Left kidney (tissue), 2 donors: Measurements from ENCODE around the gene DUOXA2. TPM values are rescaled to one million over a fixed set of nuclear protein-coding genes. Genes with fewer than 3 reads are reported as not detected.
"Not testable (repeated sequence)": the region's sequence is repeated elsewhere in the genome, so short reads cannot be mapped to it uniquely, and the experiment has no call there.

Experiments used
- DNase-seq: peaks from one replicate; pipeline ENCODE4 v3.0.0-alpha.2; 2013
- polyA plus RNA-seq: library from polyadenylated mRNA; unstranded; fragments of 120-200 nt; gene quantifications from one replicate; pipeline ENCODE4 v1.2.1, GENCODE V29; 2013; ENCODE audit not compliant: insufficient read length

DUOXA2 gene
- polyA plus RNA-seq, 1 donor: not detected

GRCh38 chr15:45095661-45096060, 18.5 kb upstream of the DUOXA2 start:
- no peak for DNase-seq

DNA sequence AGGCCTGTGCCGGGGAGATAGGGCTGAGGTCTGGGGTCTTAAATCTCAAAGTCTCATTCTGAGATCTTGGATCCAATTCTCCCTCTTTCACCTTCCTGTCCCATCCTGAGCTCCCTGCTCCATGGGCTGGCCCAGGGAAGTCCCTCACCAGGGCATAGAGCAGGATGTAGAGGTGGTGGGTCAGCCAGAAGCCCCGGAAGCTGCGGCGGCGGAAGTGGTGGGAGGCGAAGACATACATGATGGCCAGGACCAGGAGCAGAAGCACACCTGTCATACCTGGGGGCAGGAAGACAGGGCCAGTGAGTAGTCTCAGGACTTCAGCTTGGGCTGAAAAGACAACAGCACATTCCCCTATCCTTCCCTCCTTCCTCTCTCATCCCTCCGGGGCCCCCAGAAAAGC, 16.7 kb upstream of the DUOXA2 start:
- no peak for DNase-seq

DNA sequence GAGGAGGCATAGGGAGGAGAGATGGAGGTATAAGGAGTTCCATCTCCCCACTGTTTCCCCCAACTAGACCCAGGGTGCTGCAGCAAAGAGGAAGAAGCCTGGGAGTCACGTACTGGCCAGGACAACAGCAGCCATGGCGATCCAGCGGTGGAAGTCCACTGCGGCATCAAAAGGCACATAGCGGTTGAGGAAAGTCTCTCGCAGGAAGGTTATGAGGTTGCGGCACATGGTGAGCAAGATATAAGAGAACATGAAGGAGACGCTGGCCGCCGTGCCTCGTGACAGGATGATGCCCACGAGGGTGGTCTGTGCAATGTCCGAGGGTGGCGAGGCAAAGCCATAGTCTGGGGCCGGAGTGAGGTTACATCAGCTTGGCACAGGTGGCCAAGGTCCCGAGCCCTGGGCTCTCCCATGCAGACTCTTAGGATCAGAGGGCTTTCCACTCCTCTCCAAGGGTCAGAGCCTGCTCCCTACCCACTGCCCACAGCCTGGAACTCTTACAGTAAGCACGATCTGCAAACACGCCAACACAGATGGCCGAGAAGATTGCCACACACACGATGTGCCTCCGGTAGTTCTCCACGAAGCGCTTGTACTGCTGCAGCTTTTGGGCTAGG, 14.5 kb upstream of the DUOXA2 start:
- DNase-seq: no peak

GRCh38 chr15:45100884-45101625, 13.1 kb upstream of the DUOXA2 start:
- DNase-seq: no peak

GRCh38 chr15:45101749-45102148, 12.4 kb upstream of the DUOXA2 start:
- no peak for DNase-seq

DNA sequence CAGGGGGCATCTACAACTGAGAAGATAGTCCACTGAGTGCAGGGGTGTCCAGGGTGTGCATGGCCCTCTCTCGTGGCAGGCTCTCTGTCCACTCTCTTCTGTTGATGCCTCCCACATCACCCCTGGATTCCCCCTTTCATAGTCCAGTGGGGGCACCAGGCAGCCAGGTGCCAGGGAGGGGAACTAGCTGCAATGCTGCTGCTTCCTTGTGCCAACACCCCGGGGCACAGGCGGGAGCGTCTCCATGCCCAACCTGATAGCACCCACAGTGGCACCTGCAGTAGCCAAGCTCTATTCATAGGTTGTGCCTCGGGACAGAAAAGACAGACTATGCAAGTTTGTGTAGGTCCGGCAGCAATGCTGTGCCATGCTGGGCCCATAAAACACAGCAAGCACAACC, 11.9 kb upstream of the DUOXA2 start:
- DNase-seq: no peak

GRCh38 chr15:45104170-45104569, 10.0 kb upstream of the DUOXA2 start:
- not testable (repeated sequence) for DNase-seq

- no peak for DNase-seq
Observed at GRCh38 chr15:45105586-45105985, 8.5 kb upstream of the DUOXA2 start.

GRCh38 chr15:45106002-45106790, 7.9 kb upstream of the DUOXA2 start:
- DNase-seq: no peak

DNA sequence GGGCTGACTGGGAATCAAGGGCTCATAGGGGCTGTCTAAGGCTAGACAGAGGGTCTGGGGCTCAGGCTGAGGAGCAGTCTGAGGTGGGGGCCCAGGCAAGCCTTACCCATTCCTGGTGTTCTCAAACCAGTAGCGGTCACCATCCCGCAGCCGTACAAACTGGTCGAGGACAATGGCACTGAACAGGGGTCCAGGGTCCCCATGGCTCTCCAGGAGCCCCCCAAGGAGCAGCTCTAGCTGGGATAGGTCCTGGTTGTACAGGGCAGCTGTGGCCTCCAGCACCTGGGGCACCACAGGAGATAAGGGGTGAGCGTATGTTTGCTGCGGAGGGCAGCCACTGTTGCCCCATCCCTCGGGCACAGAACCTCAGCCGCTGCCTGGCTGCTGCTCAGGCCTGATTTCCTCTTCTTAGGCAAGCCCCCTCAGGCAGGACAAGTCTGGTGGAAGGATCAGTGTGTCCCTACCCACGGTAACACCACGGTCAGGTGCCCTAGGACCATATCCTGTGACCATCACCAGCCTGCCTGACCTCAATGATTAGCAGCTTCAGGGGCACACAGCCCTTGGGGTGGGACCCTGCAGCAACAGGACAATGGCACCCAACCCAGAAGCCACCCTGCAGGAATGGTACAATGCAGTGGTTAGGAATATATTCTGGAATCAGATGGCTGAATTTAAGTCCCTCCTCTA, 6.0 kb upstream of the DUOXA2 start:
- DNase-seq: no peak

DNA sequence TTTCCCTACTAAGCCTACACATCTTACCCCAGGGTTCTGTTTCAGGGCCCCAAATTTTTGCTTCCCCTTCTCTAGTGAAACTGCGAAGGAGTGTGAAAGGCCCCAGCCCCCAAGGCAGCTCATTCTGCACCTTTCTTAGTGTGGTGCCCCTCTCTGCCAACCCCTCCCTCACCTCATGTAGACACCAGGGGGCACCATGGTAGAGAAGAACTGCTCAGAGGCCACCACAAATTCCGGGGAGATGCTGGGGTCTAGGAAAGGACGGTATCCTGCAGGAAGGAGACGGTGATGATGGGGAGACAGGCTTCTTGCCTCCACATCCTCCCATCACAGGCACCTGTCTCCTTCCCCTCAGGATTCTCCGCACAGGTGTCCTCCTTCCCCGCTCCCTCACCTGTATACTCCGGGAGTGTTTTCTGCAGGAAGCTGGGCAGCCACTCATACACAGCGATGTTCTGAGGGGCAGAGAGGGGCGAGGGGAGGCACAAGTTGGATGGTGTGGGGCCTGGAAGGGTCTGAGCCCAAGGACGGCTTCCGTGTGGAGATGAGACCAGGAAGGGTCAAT, 3.8 kb upstream of the DUOXA2 start:
- DNase-seq: no peak

GRCh38 chr15:45111390-45112142, 2.6 kb upstream of the DUOXA2 start:
- DNase-seq: no peak

GRCh38 chr15:45112143-45112590, 2.0 kb upstream of the DUOXA2 start:
- DNase-seq: no peak

- no peak for DNase-seq
Observed at GRCh38 chr15:45112591-45113379, 1.3 kb upstream of the DUOXA2 start.

GRCh38 chr15:45113380-45113990, 641 bp upstream of the DUOXA2 start:
- DNase-seq: no peak

DNA sequence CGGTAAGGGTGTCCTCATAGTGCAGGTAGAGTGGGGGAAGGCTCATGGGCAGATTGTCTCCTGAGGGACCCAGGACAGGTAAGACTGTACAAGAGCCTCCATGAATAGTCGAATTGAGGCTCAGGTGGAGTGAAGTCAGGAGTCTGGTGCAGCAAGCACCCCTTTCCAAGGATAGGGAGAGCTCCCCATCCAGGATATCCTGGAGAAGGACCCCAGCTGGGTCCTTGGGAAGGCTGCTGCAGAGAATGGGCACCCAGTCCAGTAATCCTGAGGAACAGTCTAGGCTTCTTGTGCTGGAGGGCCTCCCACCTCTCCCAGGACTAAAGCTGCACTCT, 592 bp downstream of the DUOXA2 start:
- no peak for DNase-seq

GRCh38 chr15:45115312-45115820, 1.2 kb downstream of the DUOXA2 start:
- DNase-seq: no peak

- DNase-seq: no peak
Observed at GRCh38 chr15:45116006-45116481, 1.9 kb downstream of the DUOXA2 start.

GRCh38 chr15:45116482-45117307, 2.6 kb downstream of the DUOXA2 start:
- no peak for DNase-seq
